ENCODE results near the gene SOX13.

GRCh38 chr1:204139952-204140351, 67.0 kb downstream of the SOX13 start:
- TF ChIP-seq, protein P1, sequence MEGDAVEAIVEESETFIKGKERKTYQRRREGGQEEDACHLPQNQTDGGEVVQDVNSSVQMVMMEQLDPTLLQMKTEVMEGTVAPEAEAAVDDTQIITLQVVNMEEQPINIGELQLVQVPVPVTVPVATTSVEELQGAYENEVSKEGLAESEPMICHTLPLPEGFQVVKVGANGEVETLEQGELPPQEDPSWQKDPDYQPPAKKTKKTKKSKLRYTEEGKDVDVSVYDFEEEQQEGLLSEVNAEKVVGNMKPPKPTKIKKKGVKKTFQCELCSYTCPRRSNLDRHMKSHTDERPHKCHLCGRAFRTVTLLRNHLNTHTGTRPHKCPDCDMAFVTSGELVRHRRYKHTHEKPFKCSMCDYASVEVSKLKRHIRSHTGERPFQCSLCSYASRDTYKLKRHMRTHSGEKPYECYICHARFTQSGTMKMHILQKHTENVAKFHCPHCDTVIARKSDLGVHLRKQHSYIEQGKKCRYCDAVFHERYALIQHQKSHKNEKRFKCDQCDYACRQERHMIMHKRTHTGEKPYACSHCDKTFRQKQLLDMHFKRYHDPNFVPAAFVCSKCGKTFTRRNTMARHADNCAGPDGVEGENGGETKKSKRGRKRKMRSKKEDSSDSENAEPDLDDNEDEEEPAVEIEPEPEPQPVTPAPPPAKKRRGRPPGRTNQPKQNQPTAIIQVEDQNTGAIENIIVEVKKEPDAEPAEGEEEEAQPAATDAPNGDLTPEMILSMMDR (IDR thresholded peaks at IDR 0.05): no peak
- no peak for TF ChIP-seq EZH2phosphoT487 (IDR thresholded peaks at IDR 0.05)

Measured in neural progenitor cell (in vitro differentiated cells).